NB4 (cell line): Measurements from ENCODE around the gene SPATA13.

Source experiments
- DNase-seq: peaks from one replicate; pipeline ENCODE4 v3.0.0; 2010; ENCODE audit warnings: low read depth
- H3K4me3 ChIP-seq: one replicate; pipeline ENCODE4 v1.5.1; 2011; ENCODE audit warnings: mild to moderate bottlenecking, low read depth, low read length, moderate library complexity
- MYC ChIP-seq: IDR thresholded peaks from 2 replicates; pipeline ENCODE4 v1.6.1; 2011; ENCODE audit warnings: low read depth, low read length
- POLR2A ChIP-seq: IDR thresholded peaks from 2 replicates; pipeline ENCODE4 v1.6.1; 2011; ENCODE audit warnings: mild to moderate bottlenecking; ENCODE audit not compliant: insufficient read length; ENCODE audit errors: extremely low read depth
- TF ChIP-seq, protein P1 (sequence below): IDR thresholded peaks from 2 replicates; pipeline ENCODE4 v1.6.1; 2011; ENCODE audit warnings: low read depth, low read length
- TF ChIP-seq, protein P2 (sequence below): IDR thresholded peaks from one replicate; pipeline ENCODE4 v1.5.1; 2012; ENCODE audit warnings: low read depth, low read length

The SPATA13 gene

DNA sequence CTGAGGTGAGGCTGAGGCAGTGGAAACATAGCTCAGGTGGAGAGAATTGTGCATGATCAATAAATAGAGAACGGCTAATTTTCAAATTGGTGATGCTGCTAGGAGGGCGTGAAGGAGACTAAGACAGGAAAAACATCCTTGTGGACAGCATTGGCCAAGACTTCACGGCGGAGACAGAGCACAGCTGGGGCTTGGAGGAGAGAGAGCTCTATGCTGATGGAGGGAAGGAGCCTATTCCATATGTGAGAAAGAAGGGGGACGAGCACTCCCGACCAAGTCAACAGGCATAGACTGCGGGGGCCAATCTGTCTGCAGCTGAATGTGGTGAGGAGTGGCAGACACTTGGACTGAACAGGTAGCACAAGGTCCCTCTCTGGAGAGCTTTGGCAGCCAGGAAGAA, 14.8 kb upstream of the SPATA13 start:
- H3K4me3 ChIP-seq, result no peak overlapping the region
- TF ChIP-seq MYC, result no peak
- no peak for TF ChIP-seq POLR2A
- TF ChIP-seq, protein P1, sequence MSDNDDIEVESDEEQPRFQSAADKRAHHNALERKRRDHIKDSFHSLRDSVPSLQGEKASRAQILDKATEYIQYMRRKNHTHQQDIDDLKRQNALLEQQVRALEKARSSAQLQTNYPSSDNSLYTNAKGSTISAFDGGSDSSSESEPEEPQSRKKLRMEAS, result no peak
- TF ChIP-seq, protein P2, sequence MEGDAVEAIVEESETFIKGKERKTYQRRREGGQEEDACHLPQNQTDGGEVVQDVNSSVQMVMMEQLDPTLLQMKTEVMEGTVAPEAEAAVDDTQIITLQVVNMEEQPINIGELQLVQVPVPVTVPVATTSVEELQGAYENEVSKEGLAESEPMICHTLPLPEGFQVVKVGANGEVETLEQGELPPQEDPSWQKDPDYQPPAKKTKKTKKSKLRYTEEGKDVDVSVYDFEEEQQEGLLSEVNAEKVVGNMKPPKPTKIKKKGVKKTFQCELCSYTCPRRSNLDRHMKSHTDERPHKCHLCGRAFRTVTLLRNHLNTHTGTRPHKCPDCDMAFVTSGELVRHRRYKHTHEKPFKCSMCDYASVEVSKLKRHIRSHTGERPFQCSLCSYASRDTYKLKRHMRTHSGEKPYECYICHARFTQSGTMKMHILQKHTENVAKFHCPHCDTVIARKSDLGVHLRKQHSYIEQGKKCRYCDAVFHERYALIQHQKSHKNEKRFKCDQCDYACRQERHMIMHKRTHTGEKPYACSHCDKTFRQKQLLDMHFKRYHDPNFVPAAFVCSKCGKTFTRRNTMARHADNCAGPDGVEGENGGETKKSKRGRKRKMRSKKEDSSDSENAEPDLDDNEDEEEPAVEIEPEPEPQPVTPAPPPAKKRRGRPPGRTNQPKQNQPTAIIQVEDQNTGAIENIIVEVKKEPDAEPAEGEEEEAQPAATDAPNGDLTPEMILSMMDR, result no peak
- no peak for DNase-seq

DNA sequence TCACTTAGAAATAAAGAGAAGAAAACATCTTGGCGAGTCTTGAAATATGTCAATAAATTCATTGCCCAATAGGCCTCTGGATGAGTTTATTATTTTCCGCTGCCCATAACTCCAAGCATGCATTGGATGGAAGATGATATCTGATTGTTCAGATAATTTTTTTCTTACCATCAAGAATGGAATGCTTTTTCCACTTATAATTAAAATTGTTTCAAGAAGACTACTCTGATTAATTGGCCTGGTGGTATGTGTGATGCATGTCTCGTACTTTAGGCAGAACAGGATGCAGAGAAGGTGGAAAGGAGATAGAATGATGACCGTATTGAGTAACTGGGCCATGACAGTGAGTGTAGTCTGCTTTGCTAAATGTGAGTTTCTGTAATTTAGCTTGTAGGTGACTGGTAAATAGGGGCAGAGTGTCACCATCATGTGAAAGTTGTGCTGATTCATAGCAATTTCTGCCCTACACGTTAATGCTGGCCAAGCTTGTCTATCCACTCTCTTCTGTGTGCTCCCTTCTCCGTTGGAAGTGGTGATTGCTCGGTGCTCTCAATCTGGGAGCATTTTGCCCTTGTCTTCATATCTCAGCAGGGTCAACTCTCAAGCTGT, 13.5 kb upstream of the SPATA13 start:
- TF ChIP-seq POLR2A, result no peak
- TF ChIP-seq, protein P1, result no peak
- no peak for TF ChIP-seq MYC
- TF ChIP-seq, protein P2, result no peak
- DNase-seq, result no peak

DNA sequence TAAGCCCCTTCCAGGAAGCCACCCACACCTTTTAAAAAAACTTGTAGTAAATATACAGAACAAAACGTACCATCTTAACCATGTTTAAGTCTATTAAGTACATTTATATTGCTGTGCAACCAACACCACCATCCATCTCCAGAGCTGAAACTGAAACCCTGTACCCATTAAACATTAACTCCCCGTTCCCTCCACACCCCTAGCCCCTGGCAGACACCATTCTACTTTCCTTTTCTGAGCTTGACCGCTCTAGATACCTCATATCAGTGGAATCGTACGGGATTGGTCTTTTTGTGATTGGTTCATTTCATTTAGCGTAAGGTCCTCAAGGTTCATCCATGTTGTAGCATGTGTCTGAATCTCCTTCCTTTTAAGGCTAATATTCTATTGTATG, 13.0 kb upstream of the SPATA13 start:
- no peak for DNase-seq
- TF ChIP-seq POLR2A (no peak), MYC (no peak)
- TF ChIP-seq, protein P2, result no peak
- TF ChIP-seq, protein P1, result no peak
- no peak overlapping the region for H3K4me3 ChIP-seq

More for the DNA sequence above, 13.5 kb upstream of the SPATA13 start:
- H3K4me3 ChIP-seq, result no peak overlapping the region

DNA sequence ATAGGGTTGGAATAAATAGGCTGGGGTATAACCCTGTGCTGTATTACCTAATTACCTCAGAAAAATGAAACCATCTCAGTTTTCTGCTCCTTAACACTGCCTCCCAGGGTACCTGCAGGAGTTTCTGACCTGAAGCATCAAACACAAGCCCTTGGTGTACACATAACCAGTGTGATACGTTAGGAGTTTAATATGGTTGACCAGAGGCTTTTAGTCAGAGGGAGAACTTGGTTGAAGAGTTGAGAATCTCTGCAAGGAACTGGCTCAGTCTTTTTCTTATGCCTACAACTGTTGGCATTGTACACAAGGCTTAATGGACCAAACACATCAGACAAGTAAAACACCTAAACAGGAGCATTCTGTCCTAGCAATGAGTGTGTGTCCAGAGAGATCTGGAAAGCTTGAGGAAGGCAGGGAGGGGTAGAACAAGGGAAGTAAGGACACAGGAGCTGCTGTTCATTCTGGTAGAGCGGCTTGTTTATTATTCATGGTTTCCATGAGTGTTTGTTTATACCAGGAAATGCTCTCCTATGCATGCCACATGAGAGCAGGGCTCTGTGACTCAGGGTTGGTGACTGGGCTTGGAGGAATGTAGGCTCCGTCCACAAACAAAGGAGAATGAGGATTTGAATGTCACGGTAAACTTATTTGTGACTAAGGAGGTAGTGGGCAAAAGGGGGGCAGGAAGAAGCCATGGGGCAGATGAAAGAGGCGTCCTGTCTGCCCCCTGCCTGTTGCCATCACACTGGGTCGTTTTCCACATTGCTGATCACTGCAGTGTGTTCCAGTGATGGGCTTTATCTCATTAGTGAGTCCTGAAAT, 11.9 kb upstream of the SPATA13 start:
- no peak for DNase-seq
- H3K4me3 ChIP-seq, result no peak overlapping the region
- TF ChIP-seq MYC, result no peak

DNA sequence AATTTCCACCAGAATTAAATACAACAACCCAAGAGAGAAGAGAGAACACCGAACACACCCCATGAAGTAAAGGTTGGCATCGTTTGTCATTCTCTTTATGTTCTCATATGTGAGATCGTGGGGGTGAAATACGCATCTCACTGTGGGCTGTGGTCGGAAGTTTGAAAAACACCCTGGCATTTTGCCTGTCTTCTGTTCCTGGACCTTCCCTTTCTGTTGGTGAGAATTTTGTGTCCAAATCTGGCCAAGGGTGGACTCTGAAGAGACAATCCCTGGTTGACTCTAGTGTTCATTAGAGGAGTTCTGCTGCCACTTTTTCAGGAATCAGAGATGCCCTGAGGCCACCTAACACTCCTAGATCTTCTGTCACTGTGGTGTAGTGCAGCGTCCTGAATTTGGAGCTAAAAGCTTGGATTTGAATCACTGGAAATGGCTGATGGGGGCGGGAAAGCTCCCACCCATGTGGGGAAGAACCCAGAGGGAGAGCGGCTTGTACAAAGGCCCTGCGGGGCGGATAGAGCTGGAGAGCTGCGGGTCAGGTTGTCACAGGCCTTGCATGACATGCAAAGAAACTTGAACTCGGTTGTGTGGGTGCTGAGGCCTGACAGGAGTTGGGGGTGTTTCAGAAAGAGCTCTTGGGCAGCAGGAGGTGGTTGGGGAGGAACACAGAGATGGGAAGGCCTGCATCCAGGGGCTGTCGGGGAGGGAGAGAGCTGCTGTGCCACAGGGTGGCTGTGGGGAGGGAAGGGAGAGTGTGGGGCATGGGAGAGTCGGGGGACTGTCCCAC, 11.1 kb upstream of the SPATA13 start:
- DNase-seq, result no peak
- H3K4me3 ChIP-seq, result no peak overlapping the region
- TF ChIP-seq MYC, result no peak
- TF ChIP-seq, protein P2, result no peak
- no peak for TF ChIP-seq POLR2A
- TF ChIP-seq, protein P1, result no peak

DNA sequence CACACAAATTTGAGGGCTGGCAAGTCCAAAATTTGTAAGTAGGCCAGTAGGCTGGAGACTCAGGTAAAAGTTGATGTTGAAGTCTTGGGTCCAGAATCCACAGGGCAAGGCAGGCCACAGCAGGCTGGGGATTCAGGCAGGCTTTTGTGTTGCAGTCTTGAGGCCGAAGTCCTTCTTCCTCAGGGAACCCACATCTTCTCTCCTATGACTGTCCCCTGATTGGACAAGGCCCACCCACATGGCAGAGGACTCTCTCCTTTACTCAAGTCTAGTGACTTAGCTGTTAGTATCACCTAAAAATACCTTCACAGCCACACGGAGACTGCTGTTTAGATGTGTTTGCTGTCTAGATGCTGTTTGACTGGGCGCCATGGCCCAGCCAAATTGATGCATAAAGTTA, 9.9 kb upstream of the SPATA13 start:
- no peak overlapping the region for H3K4me3 ChIP-seq
- TF ChIP-seq, protein P1, result no peak
- TF ChIP-seq, protein P2, result no peak
- no peak for DNase-seq
